ENCODE measurements around the gene PRRX2. TPM values are rescaled to one million over a fixed set of nuclear protein-coding genes. Genes with fewer than 3 reads are reported as not detected.

PRRX2 gene
- total and polyA plus RNA-seq, 3 donors from 2014 or later = 14.6 to 19.1 (median 15.3) TPM

- peak; percentile 86 for DNase-seq
- Histone ChIP-seq H3K27ac (peak within 1 kb of the TSS in 1 of 2 donors; percentile 15), H3K36me3 (ENCODE audit: low read depth, missing control alignments) (no peaks in the 10 kb centered on the region), H3K4me1 (peaks cover 18% of the 10 kb centered on the region), H3K9me3 (no peaks in the 10 kb centered on the region), H3K4me3 (no peak within 1 kb of the TSS), H3K27me3 (no peaks in the 10 kb centered on the region)
- intact Hi-C loops (cut with DNase I; ENCODE audit: low total_unique reads) = no loop called here
- TF ChIP-seq POLR2A (IDR thresholded peaks at IDR 0.05) (no peak), CTCF (IDR thresholded peaks at IDR 0.05) (no peak)
- 36 to 45% methylated on average over 20 to 22 of the region's 23 CpGs for WGBS, 2 donors
These were observed 87.7 kb downstream of the PRRX2 start, which contains the start of gene PTGES for GRCh38 chr9:129752900-129753729. Gene PTGES (minus strand): TSS chr9:129753042. CDS start chr9:129753012, 30 bp downstream.

- WGBS, 2 donors = 85 to 87% methylated on average over 5 of the region's 5 CpGs
- no peaks in the 10 kb centered on the region for H3K27me3 ChIP-seq
- TF ChIP-seq CTCF (IDR thresholded peaks at IDR 0.05) (no peak), POLR2A (IDR thresholded peaks at IDR 0.05) (no peak)
- DNase-seq = no peak
- intact Hi-C loops (cut with DNase I; ENCODE audit: low total_unique reads) = no loop called here
- H3K36me3 ChIP-seq (ENCODE audit: low read depth, missing control alignments) = no peaks in the 10 kb centered on the region
- no peaks in the 10 kb centered on the region for H3K9me3 ChIP-seq
- no peak overlapping the region for H3K4me3 ChIP-seq
- H3K27ac ChIP-seq = no peak overlapping the region
- H3K4me1 ChIP-seq = peaks cover 18% of the 10 kb centered on the region
These were observed 89.7 kb downstream of the PRRX2 start for GRCh38 chr9:129755151-129755550.

DNA sequence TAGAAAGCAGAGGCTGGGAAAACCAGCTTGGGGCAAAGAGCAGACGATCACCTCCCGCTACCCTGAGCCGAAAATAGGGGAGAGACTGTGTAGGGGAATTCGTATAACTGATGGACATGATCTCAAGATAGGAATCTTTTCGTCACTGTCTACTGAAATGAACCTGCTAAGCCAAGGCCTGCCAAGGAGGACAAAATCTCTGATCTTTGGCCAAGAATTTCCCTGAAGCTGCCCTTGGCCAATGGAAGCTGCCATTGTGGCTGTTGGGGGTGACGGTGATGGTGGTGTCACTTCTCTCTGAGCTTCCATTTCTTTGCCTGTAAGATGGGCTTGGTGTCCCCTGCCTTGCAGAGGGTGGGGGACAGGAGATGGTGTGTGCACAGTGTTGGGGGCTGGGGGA is 90.7 kb downstream of the PRRX2 start:
- peak overlapping the region in 1 of 2 donors; percentile 19 for H3K27ac ChIP-seq
- 72 to 85% methylated on average over 6 of the region's 6 CpGs for WGBS, 2 donors
- intact Hi-C loops (cut with DNase I; ENCODE audit: low total_unique reads) = no loop called here
- H3K4me3 ChIP-seq = no peak overlapping the region
- no peaks in the 10 kb centered on the region for H3K36me3 ChIP-seq (ENCODE audit: low read depth, missing control alignments)
- DNase-seq = no peak
- H3K4me1 ChIP-seq = peaks cover 18% of the 10 kb centered on the region
- no peaks in the 10 kb centered on the region for H3K9me3 ChIP-seq
- no peaks in the 10 kb centered on the region for H3K27me3 ChIP-seq
- TF ChIP-seq POLR2A (IDR thresholded peaks at IDR 0.05) = no peak
- no peak for TF ChIP-seq CTCF (IDR thresholded peaks at IDR 0.05)

- Histone ChIP-seq H3K36me3 (ENCODE audit: low read depth, missing control alignments) (no peaks in the 10 kb centered on the region), H3K4me1 (peaks cover 16% of the 10 kb centered on the region), H3K27me3 (no peaks in the 10 kb centered on the region), H3K27ac (no peak overlapping the region), H3K4me3 (no peak overlapping the region), H3K9me3 (no peaks in the 10 kb centered on the region)
- 75 to 76% methylated on average over 9 of the region's 9 CpGs for WGBS, 2 donors
- TF ChIP-seq POLR2A (IDR thresholded peaks at IDR 0.05) (no peak), CTCF (IDR thresholded peaks at IDR 0.05) (no peak)
- no peak for DNase-seq
- intact Hi-C loops (cut with DNase I; ENCODE audit: low total_unique reads) = no loop called here
These were observed 91.6 kb downstream of the PRRX2 start for GRCh38 chr9:129757045-129757444.
